GM18520 (cell line): ENCODE measurements around the gene DYNLT2.

Experiments used
- ATAC-seq: cut with Tn5 transposase; IDR thresholded peaks from one replicate; pipeline ENCODE4 v1.9.1; 2021; ENCODE audit not compliant: unreplicated experiment

The DYNLT2 gene

GRCh38 chr6:169751242-169752073 is at the start of gene DYNLT2, which contains the start of gene ERMARD:
Gene DYNLT2 (minus strand): TSS chr6:169751572. CDS start chr6:169751458, 114 bp downstream.
Gene ERMARD (plus strand): TSS chr6:169751622. CDS start chr6:169751658, 36 bp downstream.
- ATAC-seq, result peak; percentile 94

- no peak for ATAC-seq
Measured at GRCh38 chr6:169800668-169801395, 49.5 kb upstream of the DYNLT2 start.

- no peak for ATAC-seq
Measured at GRCh38 chr6:169800116-169800667, 48.8 kb upstream of the DYNLT2 start.

- no peak for ATAC-seq
Measured at GRCh38 chr6:169799474-169799926, 48.1 kb upstream of the DYNLT2 start.

- ATAC-seq, result no peak
Measured at GRCh38 chr6:169798764-169799473, 47.5 kb upstream of the DYNLT2 start.

GRCh38 chr6:169795196-169795595 is 43.8 kb upstream of the DYNLT2 start:
- ATAC-seq, result no peak

- no peak for ATAC-seq
Measured at GRCh38 chr6:169794317-169795055, 43.1 kb upstream of the DYNLT2 start.

- ATAC-seq, result no peak
Measured at GRCh38 chr6:169793408-169793807, 42.0 kb upstream of the DYNLT2 start.

GRCh38 chr6:169792306-169793015 is 41.1 kb upstream of the DYNLT2 start:
- ATAC-seq, result no peak

GRCh38 chr6:169791721-169792131 is 40.4 kb upstream of the DYNLT2 start:
- ATAC-seq, result no peak

- no peak for ATAC-seq
Measured at GRCh38 chr6:169789944-169790927, 38.9 kb upstream of the DYNLT2 start.

GRCh38 chr6:169789146-169789943 is 38.0 kb upstream of the DYNLT2 start:
- ATAC-seq, result no peak

- ATAC-seq, result no peak
Measured at GRCh38 chr6:169788809-169789145, 37.4 kb upstream of the DYNLT2 start.

GRCh38 chr6:169787797-169788196 is 36.4 kb upstream of the DYNLT2 start:
- no peak for ATAC-seq

GRCh38 chr6:169786349-169786748 is 35.0 kb upstream of the DYNLT2 start:
- no peak for ATAC-seq

- ATAC-seq, result no peak
Measured at GRCh38 chr6:169785566-169785965, 34.2 kb upstream of the DYNLT2 start.

GRCh38 chr6:169784821-169785340 is 33.5 kb upstream of the DYNLT2 start:
- ATAC-seq, result no peak
